HL-60 (cell line): ENCODE results near the gene SRRM3.
"Not testable (repeated sequence)": the region's sequence is repeated elsewhere in the genome, so short reads cannot be mapped to it uniquely, and the experiment has no call there.

Experiments used
- DNase-seq, 2 experiments: peaks; one replicate each; pipeline ENCODE4 v3.0.0-alpha.2; 2010 to 2020; ENCODE audit warnings: low read depth in 1 of 2, low spot score in 1 of 2
- H3K27ac ChIP-seq: fragments of 250-450 bp; sonication (Bioruptor Pico); replicated peaks from 2 replicates; pipeline ENCODE4 v1.5.1; 2020; ENCODE audit warnings: mild to moderate bottlenecking, moderate library complexity
- H3K27me3 ChIP-seq: fragments of 250-450 bp; sonication (Bioruptor Pico); 2 replicates; pipeline ENCODE4 v1.5.1; 2021; ENCODE audit warnings: mild to moderate bottlenecking, moderate library complexity; ENCODE audit not compliant: insufficient read depth, poor library complexity, severe bottlenecking
- H3K4me3 ChIP-seq: replicated peaks from 2 replicates; pipeline ENCODE4 v1.5.1; 2011; ENCODE audit warnings: mild to moderate bottlenecking, control low read depth, low read length; ENCODE audit not compliant: insufficient read depth
- CTCF ChIP-seq: IDR thresholded peaks from one replicate; pipeline ENCODE4 v1.5.1; 2011; ENCODE audit warnings: low read length, control low read depth, inconsistent platforms; ENCODE audit not compliant: insufficient read depth
- GABPA ChIP-seq: IDR thresholded peaks from 2 replicates; pipeline ENCODE4 v1.6.1; 2012; ENCODE audit warnings: low read depth
- POLR2AphosphoS5 ChIP-seq: IDR thresholded peaks from 2 replicates; pipeline ENCODE4 v1.6.1; 2012; ENCODE audit warnings: low read depth
- REST ChIP-seq: IDR thresholded peaks from 2 replicates; pipeline ENCODE4 v1.6.1; 2012; ENCODE audit warnings: low read depth; ENCODE audit not compliant: insufficient replicate concordance
- SPI1 ChIP-seq: IDR thresholded peaks from 2 replicates; pipeline ENCODE4 v1.6.1; 2012; ENCODE audit warnings: low read depth, mild to moderate bottlenecking, borderline replicate concordance

Gene SRRM3

DNA sequence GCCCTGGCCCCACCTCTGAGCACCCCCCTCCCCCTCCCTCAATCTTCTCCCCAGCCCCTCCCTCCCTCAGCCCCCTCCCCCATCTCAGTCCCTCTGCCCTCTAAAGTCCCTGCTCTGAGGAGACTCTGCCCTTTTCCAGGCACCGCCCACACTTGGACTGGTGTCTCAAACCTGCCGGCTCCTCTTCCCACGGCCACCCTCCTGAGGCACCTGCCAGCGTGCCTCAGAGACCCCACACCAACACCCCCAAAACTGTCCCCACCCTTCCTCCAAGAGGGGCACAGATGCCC, 66.1 kb downstream of the SRRM3 start:
- no peak for DNase-seq
- TF ChIP-seq POLR2AphosphoS5 (no peak), GABPA (no peak), REST (no peak)
- no peak overlapping the region for H3K4me3 ChIP-seq
- no peak overlapping the region for H3K27ac ChIP-seq
- H3K27me3 ChIP-seq = peaks cover 21% of the 10 kb centered on the region

DNA sequence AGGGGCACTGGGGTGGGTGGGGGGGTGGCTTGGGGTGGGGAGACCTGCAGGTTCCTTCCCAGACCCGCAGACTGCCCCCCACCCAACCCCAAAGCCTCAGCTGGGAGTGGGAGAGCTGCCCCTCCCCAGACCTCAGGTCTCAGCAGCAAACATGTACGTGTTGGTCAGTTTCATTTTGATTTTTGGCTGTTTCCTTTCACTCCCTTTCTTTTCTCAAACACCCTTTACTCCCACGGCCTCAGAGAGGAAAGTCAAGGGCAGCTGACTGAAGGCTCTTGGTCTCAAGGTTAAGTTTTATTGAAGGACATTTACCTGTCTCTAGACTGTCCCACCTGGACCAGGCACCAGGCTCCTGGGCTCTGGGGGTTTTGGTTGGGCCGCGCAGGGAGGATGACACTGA, 66.7 kb downstream of the SRRM3 start:
- Histone ChIP-seq H3K4me3 (no peak overlapping the region), H3K27me3 (peaks cover 21% of the 10 kb centered on the region), H3K27ac (no peak overlapping the region)
- no peak for DNase-seq
- no peak for TF ChIP-seq POLR2AphosphoS5
- no peak for TF ChIP-seq REST
- no peak for TF ChIP-seq CTCF
- no peak for TF ChIP-seq GABPA
- no peak for TF ChIP-seq SPI1

DNA sequence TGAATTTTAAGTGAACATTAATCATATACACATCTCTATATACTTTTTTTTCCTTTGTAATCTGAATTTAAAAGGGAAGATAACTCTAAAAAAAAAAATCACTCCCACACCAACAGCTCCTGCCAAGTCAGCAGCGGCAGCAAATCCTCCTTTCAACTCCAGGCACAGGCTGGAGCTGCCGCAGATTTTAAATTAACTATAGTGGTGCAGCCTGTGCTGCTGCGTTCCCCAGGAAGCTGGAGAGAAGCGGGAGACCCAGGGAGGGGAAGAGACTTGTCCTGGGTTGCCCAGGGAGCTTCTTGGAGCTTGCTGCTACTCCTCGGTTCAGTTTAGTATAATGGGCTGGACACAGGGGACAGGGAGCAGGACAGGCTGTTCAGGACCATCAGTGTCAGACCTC, 68.2 kb downstream of the SRRM3 start:
- H3K27ac ChIP-seq = no peak overlapping the region
- no peak overlapping the region for H3K4me3 ChIP-seq
- peaks cover 21% of the 10 kb centered on the region for H3K27me3 ChIP-seq
- DNase-seq = no peak
- TF ChIP-seq SPI1 = no peak

DNA sequence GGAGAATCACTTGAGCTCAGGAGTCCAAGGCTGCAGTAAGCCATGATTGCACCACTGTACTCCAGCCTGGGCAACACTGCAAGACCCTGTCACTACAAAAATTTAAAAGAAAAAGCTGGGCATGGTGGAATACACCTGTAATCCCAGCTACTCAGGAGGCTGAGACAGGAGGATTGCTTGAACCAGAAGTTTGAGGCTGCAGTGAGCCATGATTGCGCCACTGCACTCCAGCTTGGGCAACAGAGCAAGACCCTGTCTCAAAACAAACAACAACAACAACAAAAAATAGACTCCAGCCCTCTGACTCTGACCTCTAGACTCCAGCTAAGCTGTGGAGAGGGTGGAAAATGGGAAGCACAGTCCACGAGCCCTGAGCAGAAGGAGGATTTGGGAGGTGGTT, 69.7 kb downstream of the SRRM3 start:
- H3K27ac ChIP-seq, DNase-seq, H3K4me3 ChIP-seq: not testable (repeated sequence)
- H3K27me3 ChIP-seq = peaks cover 21% of the 10 kb centered on the region

DNA sequence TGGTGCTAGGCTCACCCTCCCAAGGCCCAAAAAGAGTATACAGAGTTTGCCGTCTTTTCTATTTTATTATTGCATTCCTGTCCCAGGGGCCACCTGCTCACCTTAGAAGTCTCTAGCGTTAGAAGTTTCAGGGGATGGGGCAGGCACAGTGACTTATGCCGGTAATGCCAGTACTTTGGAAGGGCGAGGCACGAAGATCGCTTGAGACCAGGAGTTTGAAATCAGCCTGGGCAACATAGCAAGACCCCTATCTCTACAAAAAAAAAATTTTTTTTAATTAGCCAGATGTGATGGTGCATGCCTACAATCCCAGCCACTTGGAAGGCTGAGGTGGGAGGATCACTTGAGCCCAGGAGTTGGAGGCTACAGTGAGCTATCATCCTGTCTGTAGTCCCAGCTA, 70.4 kb downstream of the SRRM3 start:
- Histone ChIP-seq H3K27me3 (peaks cover 15% of the 10 kb centered on the region), H3K27ac (no peak overlapping the region), H3K4me3 (no peak overlapping the region)
- no peak for DNase-seq
- TF ChIP-seq CTCF (no peak), GABPA (no peak), SPI1 (no peak), REST (no peak), POLR2AphosphoS5 (no peak)
